HepG2 (cell line): ENCODE measurements around the gene C20orf96. TPM values are rescaled to one million over a fixed set of nuclear protein-coding genes. Genes with fewer than 3 reads are reported as not detected.

Experiments
- ATAD3A ChIP-seq: sonication (generic); formaldehyde crosslinking; IDR thresholded peaks from 2 replicates; pipeline ENCODE4 v1.4.0; 2020; ENCODE audit warnings: missing genetic modification reagents
- CAMTA2 ChIP-seq: sonication (generic); formaldehyde crosslinking; IDR thresholded peaks from 2 replicates; pipeline ENCODE4 v1.4.0; 2020; ENCODE audit warnings: mild to moderate bottlenecking, missing genetic modification reagents, borderline replicate concordance
- CREM ChIP-seq, 2 experiments: sonication (generic) in 1 of 2; formaldehyde crosslinking in 1 of 2; IDR thresholded peaks; 2 replicates each; pipeline versions ENCODE4 v1.4.0 to v1.6.1; 2016 to 2020; ENCODE audit warnings: antibody characterized with exemption in 1 of 2, mild to moderate bottlenecking in 1 of 2, missing genetic modification reagents in 1 of 2
- HDAC2 ChIP-seq: sonication (generic); formaldehyde crosslinking; IDR thresholded peaks from 2 replicates; pipeline ENCODE4 v1.4.0; 2020; ENCODE audit warnings: missing genetic modification reagents
- JUND ChIP-seq: sonication (generic); formaldehyde crosslinking; IDR thresholded peaks from 2 replicates; pipeline ENCODE4 v1.8.0; 2022; ENCODE audit warnings: mild to moderate bottlenecking, missing genetic modification reagents
- NR1H2 ChIP-seq: sonication (generic); formaldehyde crosslinking; IDR thresholded peaks from 2 replicates; pipeline ENCODE4 v1.8.1; 2022; ENCODE audit warnings: low read depth, missing genetic modification reagents, borderline replicate concordance
- NR2C2 ChIP-seq: sonication (generic); formaldehyde crosslinking; IDR thresholded peaks from 2 replicates; pipeline ENCODE4 v1.4.0; 2020; ENCODE audit warnings: missing genetic modification reagents, mild to moderate bottlenecking, moderate library complexity, borderline replicate concordance
- RFX1 ChIP-seq: fragments of 450-650 bp; IDR thresholded peaks from 2 replicates; pipeline ENCODE4 v1.6.1; 2017
- SNAPC2 ChIP-seq: sonication (generic); formaldehyde crosslinking; IDR thresholded peaks from 2 replicates; pipeline ENCODE4 v1.8.1; 2022; ENCODE audit warnings: mild to moderate bottlenecking, missing genetic modification reagents
- THYN1 ChIP-seq: sonication (generic); formaldehyde crosslinking; IDR thresholded peaks from 2 replicates; pipeline ENCODE4 v1.8.1; 2023; ENCODE audit warnings: low read depth, mild to moderate bottlenecking, moderate library complexity, missing genetic modification reagents, borderline replicate concordance
- ZNF234 ChIP-seq: sonication (generic); formaldehyde crosslinking; conservative IDR thresholded peaks from 2 replicates; pipeline ENCODE4 v1.5.1; 2020; ENCODE audit warnings: mild to moderate bottlenecking, missing genetic modification reagents
- ZNF326 ChIP-seq: sonication (generic); formaldehyde crosslinking; IDR thresholded peaks from 2 replicates; pipeline ENCODE4 v1.4.0; 2020; ENCODE audit warnings: missing genetic modification reagents, borderline replicate concordance
- ZNF343 ChIP-seq: sonication (generic); formaldehyde crosslinking; IDR thresholded peaks from 2 replicates; pipeline ENCODE4 v1.4.0; 2020; ENCODE audit warnings: mild to moderate bottlenecking, missing genetic modification reagents
- polyA plus RNA-seq, 8 experiments: library from polyadenylated mRNA; depleted of rRNA in 3 of 8; stranded (reverse) in 7 of 8; unstranded in 1 of 8; fragments of >200 nt; fragmentation: Illumina TruSeq in 4 of 8; extraction: Trizol in 4 of 8; gene quantifications; 2 replicates each; pipeline versions ENCODE4 v1.2.1 to v1.2.3, GENCODE V29; 2011 to 2016; ENCODE audit warnings: low read depth in 4 of 8, missing spikeins in 1 of 8, mixed read lengths in 1 of 8; ENCODE audit not compliant: insufficient read depth in 1 of 8
- total RNA-seq, 5 experiments: library from RNA; depleted of rRNA; stranded (reverse); fragments of >200 nt; fragmentation: Illumina TruSeq; extraction: Trizol; gene quantifications; 2 replicates each; pipeline ENCODE4 v1.2.3, GENCODE V29; 2016; ENCODE audit warnings: low read depth in 1 of 5
- TF ChIP-seq, protein P1 (sequence below): sonication (generic); formaldehyde crosslinking; IDR thresholded peaks from 2 replicates; pipeline ENCODE4 v1.8.0; 2023; ENCODE audit warnings: mild to moderate bottlenecking, missing genetic modification reagents
- TF ChIP-seq, protein P2 (sequence below): sonication (generic); formaldehyde crosslinking; IDR thresholded peaks from 2 replicates; pipeline ENCODE4 v1.8.0; 2022; ENCODE audit warnings: missing genetic modification reagents, mild to moderate bottlenecking, borderline replicate concordance
- TF ChIP-seq, protein P3 (sequence below): sonication (generic); formaldehyde crosslinking; conservative IDR thresholded peaks from 2 replicates; pipeline ENCODE4 v1.8.1; 2023; ENCODE audit warnings: missing genetic modification reagents

C20orf96 gene
- total and polyA plus RNA-seq, 2 of the 13 experiments (the other 11 are each of a cell fraction or from before 2014, with no cell fraction given): 3.8 to 20.6 TPM

DNA sequence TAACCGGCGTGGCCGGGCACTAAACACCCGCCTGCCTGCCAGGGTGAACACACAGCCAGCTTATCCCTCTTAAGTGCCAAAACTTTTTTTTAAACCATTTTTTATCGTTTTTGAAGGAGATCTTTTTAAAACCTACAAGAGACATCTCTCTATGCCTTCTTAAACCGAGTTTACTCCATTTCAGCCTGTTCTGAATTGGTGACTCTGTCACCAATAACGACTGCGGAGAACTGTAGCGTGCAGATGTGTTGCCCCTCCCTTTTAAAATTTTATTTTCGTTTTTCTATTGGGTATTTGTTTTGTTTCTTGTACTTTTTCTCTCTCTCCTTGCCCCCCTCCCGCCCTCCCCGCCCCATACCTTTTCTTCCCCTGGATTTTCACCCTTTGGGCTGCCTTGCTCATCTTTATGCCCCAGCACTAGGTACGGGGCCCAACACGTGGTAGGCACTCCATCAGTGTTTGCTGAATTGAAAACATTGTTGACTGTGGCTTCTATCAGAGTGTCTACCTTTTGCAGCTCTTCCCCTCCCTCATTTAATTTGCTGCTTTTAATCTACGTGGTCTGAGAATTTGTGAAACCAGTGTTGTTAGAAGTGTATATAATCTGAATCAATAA, 8.3 kb upstream of the C20orf96 start (continued):
- TF ChIP-seq, protein P1, sequence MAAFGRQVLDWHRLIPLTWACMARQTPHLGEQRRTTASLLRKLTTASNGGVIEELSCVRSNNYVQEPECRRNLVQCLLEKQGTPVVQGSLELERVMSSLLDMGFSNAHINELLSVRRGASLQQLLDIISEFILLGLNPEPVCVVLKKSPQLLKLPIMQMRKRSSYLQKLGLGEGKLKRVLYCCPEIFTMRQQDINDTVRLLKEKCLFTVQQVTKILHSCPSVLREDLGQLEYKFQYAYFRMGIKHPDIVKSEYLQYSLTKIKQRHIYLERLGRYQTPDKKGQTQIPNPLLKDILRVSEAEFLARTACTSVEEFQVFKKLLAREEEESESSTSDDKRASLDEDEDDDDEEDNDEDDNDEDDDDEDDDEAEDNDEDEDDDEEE (CRISPR knock-in tag): no peak
- TF ChIP-seq THYN1 (0 out of 2 replicates have a peak, but pooled peaks have one; percentile 16), ZNF326 (no peak), ATAD3A (no peak), HDAC2 (no peak), CAMTA2 (CRISPR knock-in tag) (no peak; the same call in 1 of the 2 replicates), ZNF234 (CRISPR knock-in tag) (no peak), RFX1 (no peak), JUND (0 out of 2 replicates have a peak, but pooled peaks have one; percentile 25), NR1H2 (no peak), CREM (IDR thresholded peaks at IDR 0.05) (no peak), CREM (CRISPR knock-in tag; IDR thresholded peaks at IDR 0.05) (no peak), ZNF343 (no peak), SNAPC2 (no peak), NR2C2 (CRISPR knock-in tag) (no peak)
- TF ChIP-seq, protein P2, sequence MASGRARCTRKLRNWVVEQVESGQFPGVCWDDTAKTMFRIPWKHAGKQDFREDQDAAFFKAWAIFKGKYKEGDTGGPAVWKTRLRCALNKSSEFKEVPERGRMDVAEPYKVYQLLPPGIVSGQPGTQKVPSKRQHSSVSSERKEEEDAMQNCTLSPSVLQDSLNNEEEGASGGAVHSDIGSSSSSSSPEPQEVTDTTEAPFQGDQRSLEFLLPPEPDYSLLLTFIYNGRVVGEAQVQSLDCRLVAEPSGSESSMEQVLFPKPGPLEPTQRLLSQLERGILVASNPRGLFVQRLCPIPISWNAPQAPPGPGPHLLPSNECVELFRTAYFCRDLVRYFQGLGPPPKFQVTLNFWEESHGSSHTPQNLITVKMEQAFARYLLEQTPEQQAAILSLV: peak; percentile 4; the same call in 1 of the 2 replicates
- TF ChIP-seq, protein P3, sequence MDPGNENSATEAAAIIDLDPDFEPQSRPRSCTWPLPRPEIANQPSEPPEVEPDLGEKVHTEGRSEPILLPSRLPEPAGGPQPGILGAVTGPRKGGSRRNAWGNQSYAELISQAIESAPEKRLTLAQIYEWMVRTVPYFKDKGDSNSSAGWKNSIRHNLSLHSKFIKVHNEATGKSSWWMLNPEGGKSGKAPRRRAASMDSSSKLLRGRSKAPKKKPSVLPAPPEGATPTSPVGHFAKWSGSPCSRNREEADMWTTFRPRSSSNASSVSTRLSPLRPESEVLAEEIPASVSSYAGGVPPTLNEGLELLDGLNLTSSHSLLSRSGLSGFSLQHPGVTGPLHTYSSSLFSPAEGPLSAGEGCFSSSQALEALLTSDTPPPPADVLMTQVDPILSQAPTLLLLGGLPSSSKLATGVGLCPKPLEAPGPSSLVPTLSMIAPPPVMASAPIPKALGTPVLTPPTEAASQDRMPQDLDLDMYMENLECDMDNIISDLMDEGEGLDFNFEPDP (CRISPR knock-in tag): no peak
